ENCODE results near the gene HOXA4. TPM values are rescaled to one million over a fixed set of nuclear protein-coding genes. Genes with fewer than 3 reads are reported as not detected.

HOXA4 gene
- total RNA-seq, 4 donors from 2014 or later: 0.56 to 2.1 (median 1.3) TPM

DNA sequence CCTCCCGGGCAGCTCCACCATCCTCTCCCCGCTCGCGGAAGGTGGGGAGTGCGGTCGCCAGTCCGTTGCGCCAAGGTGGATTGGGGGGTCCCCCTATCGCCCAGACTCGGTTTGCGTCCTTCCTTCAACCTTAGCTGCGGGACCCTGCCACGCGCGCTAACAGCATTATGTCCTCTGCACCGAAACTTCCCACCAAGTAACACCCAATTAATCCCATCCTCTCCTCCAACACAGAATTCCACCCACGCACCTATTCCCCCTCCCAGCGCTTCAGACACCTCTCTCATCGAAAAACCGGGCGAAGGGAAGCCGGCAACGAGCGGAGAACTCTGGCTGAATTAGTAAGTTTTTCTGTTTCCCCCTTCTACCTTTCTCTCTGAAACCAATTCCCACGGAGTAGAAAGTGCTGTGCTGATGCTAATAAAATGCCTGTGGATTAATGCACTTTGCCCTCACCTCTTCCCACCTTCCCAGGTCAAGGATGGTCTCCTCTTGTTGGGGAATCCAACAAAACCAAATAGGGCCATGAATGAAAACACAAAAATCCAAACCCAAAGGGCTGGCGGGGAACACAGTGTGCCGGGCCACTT is 20.9 kb upstream of the HOXA4 start:
- H3K4me1 ChIP-seq: peaks cover 21 to 39% of the 10 kb centered on the region in 2 donors
- peaks cover 93% of the 10 kb centered on the region for H3K27me3 ChIP-seq
- DNase-seq: no peak
- H3K9me3 ChIP-seq: no peaks in the 10 kb centered on the region
- no peak overlapping the region for H3K27ac ChIP-seq
- no peak overlapping the region for H3K4me3 ChIP-seq (replicated peaks in 1 of 3)
- WGBS, 2 donors: 5 to 12% methylated on average over 17 to 27 of the region's 27 CpGs
- TF ChIP-seq POLR2A (IDR thresholded peaks at IDR 0.05): no peak
- TF ChIP-seq, protein P1, sequence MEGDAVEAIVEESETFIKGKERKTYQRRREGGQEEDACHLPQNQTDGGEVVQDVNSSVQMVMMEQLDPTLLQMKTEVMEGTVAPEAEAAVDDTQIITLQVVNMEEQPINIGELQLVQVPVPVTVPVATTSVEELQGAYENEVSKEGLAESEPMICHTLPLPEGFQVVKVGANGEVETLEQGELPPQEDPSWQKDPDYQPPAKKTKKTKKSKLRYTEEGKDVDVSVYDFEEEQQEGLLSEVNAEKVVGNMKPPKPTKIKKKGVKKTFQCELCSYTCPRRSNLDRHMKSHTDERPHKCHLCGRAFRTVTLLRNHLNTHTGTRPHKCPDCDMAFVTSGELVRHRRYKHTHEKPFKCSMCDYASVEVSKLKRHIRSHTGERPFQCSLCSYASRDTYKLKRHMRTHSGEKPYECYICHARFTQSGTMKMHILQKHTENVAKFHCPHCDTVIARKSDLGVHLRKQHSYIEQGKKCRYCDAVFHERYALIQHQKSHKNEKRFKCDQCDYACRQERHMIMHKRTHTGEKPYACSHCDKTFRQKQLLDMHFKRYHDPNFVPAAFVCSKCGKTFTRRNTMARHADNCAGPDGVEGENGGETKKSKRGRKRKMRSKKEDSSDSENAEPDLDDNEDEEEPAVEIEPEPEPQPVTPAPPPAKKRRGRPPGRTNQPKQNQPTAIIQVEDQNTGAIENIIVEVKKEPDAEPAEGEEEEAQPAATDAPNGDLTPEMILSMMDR (IDR thresholded peaks at IDR 0.05): no peak
- intact Hi-C loops (cut with DNase I): loop anchor here (5.0 kb wide), 1 partner anchor 284 kb away; no protein-coding TSS in a partner anchor
- H3K36me3 ChIP-seq: no peaks in the 10 kb centered on the region

DNA sequence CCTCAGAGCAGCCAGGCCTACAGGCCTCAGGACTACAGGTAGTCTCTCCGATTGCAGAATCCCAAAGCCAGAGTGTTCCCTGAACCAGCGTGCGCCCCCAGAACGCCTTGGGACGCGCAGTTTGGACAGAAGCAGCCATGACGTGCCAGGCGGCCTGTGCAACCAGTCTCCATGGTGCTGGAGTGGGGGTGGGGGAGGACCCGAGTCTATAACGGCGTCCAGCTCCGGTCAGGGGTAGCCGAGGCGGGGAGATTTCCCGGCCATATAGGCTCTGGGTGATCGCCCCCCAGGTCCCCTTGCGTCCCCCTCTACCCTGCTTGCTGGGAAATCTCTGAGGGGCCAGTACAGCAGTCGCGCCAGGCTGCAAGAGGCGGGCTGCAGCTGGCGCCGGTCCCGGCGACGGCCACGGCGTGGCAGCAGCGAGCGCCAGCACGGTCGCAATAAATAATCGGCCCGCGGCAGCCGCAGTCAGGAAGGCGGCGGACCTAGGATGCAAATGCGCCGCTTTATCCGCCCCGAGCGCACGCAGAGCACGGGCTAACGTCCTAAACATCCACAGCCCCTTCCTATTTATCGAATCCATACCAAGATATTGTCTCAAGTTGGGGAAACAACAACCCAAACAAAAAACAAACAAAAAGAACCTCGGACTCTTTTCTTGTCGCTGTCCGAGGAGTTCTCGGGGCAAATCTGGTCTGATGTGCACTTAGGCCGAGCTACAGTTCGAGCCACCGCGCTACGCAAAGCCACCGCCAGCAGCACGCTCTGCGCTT is 20.2 kb upstream of the HOXA4 start:
- peak overlapping the region in 1 of 3 donors; percentile 23 for H3K4me3 ChIP-seq (replicated peaks in 1 of 3)
- TF ChIP-seq, protein P1 (IDR thresholded peaks at IDR 0.05): peak; percentile 40 to 90 (median 64)
- peak in 1 of 2 donors; percentile 13 for TF ChIP-seq POLR2A (IDR thresholded peaks at IDR 0.05)
- WGBS, 2 donors: 1 to 3% methylated on average over 33 to 37 of the region's 58 CpGs
- no peaks in the 10 kb centered on the region for H3K9me3 ChIP-seq
- peaks cover 21 to 32% of the 10 kb centered on the region in 2 donors for H3K4me1 ChIP-seq
- intact Hi-C loops (cut with DNase I): loop anchor here (5.0 kb wide), 1 partner anchor 283 kb away; no protein-coding TSS in a partner anchor
- H3K27ac ChIP-seq: no peak overlapping the region
- DNase-seq: peak; percentile 63 to 64
- no peaks in the 10 kb centered on the region for H3K36me3 ChIP-seq
- peaks cover 91% of the 10 kb centered on the region for H3K27me3 ChIP-seq

DNA sequence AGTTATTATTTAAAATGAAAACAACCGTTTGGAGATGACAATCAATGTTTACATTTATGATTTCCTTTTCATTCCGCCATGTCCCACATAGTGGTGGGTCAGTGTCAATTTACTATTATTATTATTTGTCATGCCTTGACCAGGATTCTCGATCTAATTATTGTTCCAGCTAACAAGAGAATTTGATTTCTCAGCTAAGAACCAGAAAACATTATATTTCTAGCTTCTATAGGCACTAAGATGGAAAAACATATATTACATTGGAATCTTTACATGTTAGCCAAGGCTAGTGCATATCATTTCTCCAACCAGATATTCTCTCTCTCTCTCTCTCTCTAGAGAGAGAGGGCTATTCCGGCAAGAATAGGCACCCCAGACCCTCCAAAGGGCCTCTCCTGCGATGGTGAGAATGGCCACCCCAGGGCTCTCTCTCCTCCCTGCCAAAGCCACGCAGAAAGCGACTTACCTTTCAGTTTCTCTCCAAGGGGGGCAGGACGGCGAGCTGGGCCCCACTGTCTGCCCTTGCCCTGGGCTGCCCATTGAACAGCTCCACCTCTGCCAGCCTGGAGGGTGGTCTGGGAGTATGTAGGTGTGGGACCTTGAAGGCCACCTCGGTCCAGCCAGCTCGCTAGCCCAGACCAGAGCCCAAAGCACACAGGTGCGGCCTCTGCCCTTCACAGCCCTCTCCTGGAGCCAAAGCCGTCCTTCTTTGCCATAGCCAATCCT is 19.4 kb upstream of the HOXA4 start:
- Histone ChIP-seq H3K27me3 (peaks cover 91% of the 10 kb centered on the region), H3K4me3 (replicated peaks in 1 of 3) (peak overlapping the region in 1 of 3 donors; percentile 23), H3K36me3 (no peaks in the 10 kb centered on the region), H3K27ac (no peak overlapping the region), H3K9me3 (no peaks in the 10 kb centered on the region), H3K4me1 (peaks cover 18 to 27% of the 10 kb centered on the region in 2 donors)
- no peak for DNase-seq
- TF ChIP-seq, protein P1 (IDR thresholded peaks at IDR 0.05): no peak
- no peak for TF ChIP-seq POLR2A (IDR thresholded peaks at IDR 0.05)
- intact Hi-C loops (cut with DNase I): loop anchor here (5.0 kb wide), 1 partner anchor 283 kb away; no protein-coding TSS in a partner anchor
- 33 to 36% methylated on average over 11 to 13 of the region's 13 CpGs for WGBS, 2 donors

DNA sequence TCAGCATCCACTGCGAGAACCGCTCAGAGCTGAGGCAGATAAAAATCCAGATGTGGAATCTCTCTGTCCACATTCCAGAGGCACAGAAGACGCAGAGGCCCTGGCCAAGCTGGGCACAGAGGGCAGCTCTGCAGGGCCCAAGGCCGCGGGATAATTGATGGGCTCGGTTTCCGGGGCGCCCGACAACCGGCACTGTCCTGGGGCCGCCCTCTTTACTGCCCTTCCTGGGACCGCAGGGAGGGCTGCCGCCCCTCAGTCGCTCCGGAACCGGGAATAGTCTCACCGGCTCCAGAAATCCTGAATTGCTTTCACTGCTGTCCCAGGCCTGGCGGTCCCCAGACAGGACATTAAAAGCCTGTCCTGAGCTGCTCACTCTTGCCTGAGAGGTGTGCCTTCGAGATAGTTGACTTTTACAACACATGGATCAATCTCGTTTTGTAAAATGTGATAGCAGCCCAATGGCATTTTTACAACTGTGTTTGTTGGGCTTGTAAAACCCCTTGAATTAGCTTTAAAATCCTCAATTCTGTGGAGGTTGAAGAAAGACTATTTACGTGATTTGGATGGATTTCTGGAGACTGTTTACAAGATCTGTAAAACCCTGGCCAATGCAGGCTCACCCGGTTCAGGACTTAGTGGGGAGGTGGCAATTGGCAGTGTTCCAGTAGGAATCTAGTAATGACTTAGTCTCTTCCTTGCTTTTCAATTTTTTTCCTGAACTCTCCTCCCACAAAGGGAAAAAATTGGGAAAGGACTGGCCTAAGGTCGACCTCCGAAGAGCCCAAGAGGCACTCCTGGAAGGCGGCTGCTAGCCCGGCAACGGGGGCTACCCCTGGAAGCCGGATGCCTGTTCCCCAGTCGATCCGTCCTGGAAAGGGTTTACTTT is 18.4 kb upstream of the HOXA4 start:
- DNase-seq: no peak
- Histone ChIP-seq H3K4me1 (peaks cover 15 to 23% of the 10 kb centered on the region in 2 donors), H3K27ac (no peak overlapping the region), H3K9me3 (no peaks in the 10 kb centered on the region), H3K4me3 (replicated peaks in 1 of 3) (no peak overlapping the region), H3K36me3 (no peaks in the 10 kb centered on the region), H3K27me3 (peaks cover 91% of the 10 kb centered on the region)
- 26 to 33% methylated on average over 15 to 30 of the region's 30 CpGs for WGBS, 2 donors
- intact Hi-C loops (cut with DNase I): no loop called here
- TF ChIP-seq, protein P1 (IDR thresholded peaks at IDR 0.05): no peak
- TF ChIP-seq POLR2A (IDR thresholded peaks at IDR 0.05): no peak
